Naive thymus-derived CD4-positive, alpha-beta T cell (primary cell): Measurements from ENCODE around the gene SMO. TPM values are rescaled to one million over a fixed set of nuclear protein-coding genes. Genes with fewer than 3 reads are reported as not detected.

Source experiments
- ATAC-seq: fragments of 150-1000 bp; cut with Tn5 transposase; 2 replicates; pipeline ENCODE4 v1.10.0; 2021; ENCODE audit warnings: mild to moderate bottlenecking, moderate library complexity
- CTCF ChIA-PET: fragments of 350-600 bp; sonication (Branson Sonifier 250); formaldehyde crosslinking; loops from one replicate; lab custom pipeline; 2021; ENCODE audit warnings: antibody characterized with exemption; lab: Charles Lee
- POLR2A ChIA-PET: fragments of 350-600 bp; sonication (Branson Sonifier 250); formaldehyde crosslinking; loops from one replicate; lab custom pipeline; 2021; ENCODE audit warnings: antibody characterized with exemption, inconsistent platforms; lab: Charles Lee
- DNase-seq, 9 donors: peaks; one replicate each; pipeline versions ENCODE4 v3.0.0 to v3.0.0-alpha.2; 2020 to 2022; ENCODE audit warnings: mixed read lengths in 1 of 9
- H3K27ac ChIP-seq: one replicate; pipeline ENCODE4 v1.7.0; 2013; ENCODE audit warnings: mild to moderate bottlenecking, low read depth, low read length, moderate library complexity
- H3K27me3 ChIP-seq, 2 donors: one replicate each; pipeline ENCODE4 v1.7.0; 2013; ENCODE audit warnings: low read length in 2 of 2, mild to moderate bottlenecking in 2 of 2, moderate library complexity in 2 of 2; ENCODE audit not compliant: control insufficient read depth in 2 of 2, insufficient read depth in 2 of 2
- H3K36me3 ChIP-seq, 3 experiments: 1 replicate in 2 of 3; 2 replicates in 1 of 3; pipeline ENCODE4 v1.7.0; 2013; ENCODE audit warnings: low read length in 3 of 3, mild to moderate bottlenecking in 3 of 3, moderate library complexity in 1 of 3; ENCODE audit not compliant: insufficient read depth in 3 of 3, control insufficient read depth in 2 of 3
- H3K4me1 ChIP-seq, 2 donors: one replicate each; pipeline ENCODE4 v1.7.0; 2013; ENCODE audit warnings: low read length in 2 of 2, mild to moderate bottlenecking in 2 of 2, moderate library complexity in 1 of 2; ENCODE audit not compliant: control insufficient read depth in 2 of 2, insufficient read depth in 2 of 2
- H3K4me3 ChIP-seq: 2 replicates; pipeline ENCODE4 v1.7.0; 2013; ENCODE audit warnings: mild to moderate bottlenecking, low read length
- H3K9me3 ChIP-seq, 3 experiments: 1 replicate in 2 of 3; 2 replicates in 1 of 3; pipeline ENCODE4 v1.7.0; 2013; ENCODE audit warnings: low read length in 3 of 3; ENCODE audit not compliant: control insufficient read depth in 2 of 3
- H3K27ac Mint-ChIP-seq, 9 donors: one replicate each; pipeline ENCODE4 v1.8.0; 2020 to 2022; ENCODE audit warnings: mixed read lengths in 9 of 9, mild to moderate bottlenecking in 8 of 9, moderate library complexity in 5 of 9, inconsistent platforms in 2 of 9
- H3K27me3 Mint-ChIP-seq, 5 donors: one replicate each; pipeline ENCODE4 v1.8.0; 2021 to 2022; ENCODE audit warnings: mixed read lengths in 5 of 5, mild to moderate bottlenecking in 1 of 5
- H3K36me3 Mint-ChIP-seq, 5 donors: one replicate each; pipeline ENCODE4 v1.8.0; 2020 to 2022; ENCODE audit warnings: mixed read lengths in 5 of 5, mild to moderate bottlenecking in 3 of 5, inconsistent platforms in 1 of 5
- H3K4me1 Mint-ChIP-seq, 7 donors: one replicate each; pipeline ENCODE4 v1.8.0; 2020 to 2022; ENCODE audit warnings: mixed read lengths in 7 of 7, mild to moderate bottlenecking in 3 of 7, inconsistent platforms in 1 of 7
- H3K4me3 Mint-ChIP-seq, 10 donors: one replicate each; pipeline ENCODE4 v1.8.0; 2020 to 2022; ENCODE audit warnings: mild to moderate bottlenecking in 10 of 10, mixed read lengths in 10 of 10, moderate library complexity in 6 of 10, inconsistent platforms in 2 of 10
- H3K9me3 Mint-ChIP-seq, 11 donors: one replicate each; pipeline ENCODE4 v1.8.0; 2020 to 2022; ENCODE audit warnings: mixed read lengths in 11 of 11, mild to moderate bottlenecking in 4 of 11, inconsistent platforms in 1 of 11, moderate library complexity in 1 of 11
- intact Hi-C, 2 donors: fragments of 100-400 bp; cut with micrococcal nuclease; formaldehyde crosslinking; loops; one replicate each; pipeline ENCODE4 v1.15.1; 2023
- polyA plus RNA-seq, 2 donors: library from polyadenylated mRNA; unstranded; fragments of 300-500 nt; fragmentation: Illumina TruSeq; gene quantifications; one replicate each; pipeline ENCODE4 v1.2.3, GENCODE V29; 2021
- total RNA-seq, 6 experiments: library from RNA in 5 of 6; stranded (reverse) in 5 of 6; gene quantifications; 1 replicate in 5 of 6; 2 replicates in 1 of 6; pipeline ENCODE4 v1.2.3 and lab custom pipeline; 2021 to 2026

The SMO gene
- under 1 TPM in 2 of 5 experiments, not detected in 3; 0.11 to 0.22 TPM for total RNA-seq
- polyA plus RNA-seq = not detected
- total RNA-seq (lab: John Stamatoyannopoulos, UW) = not detected

- Mint-ChIP-seq H3K36me3 (no peaks in the 10 kb centered on the region), H3K27ac (peak within 1 kb of the TSS in 1 of 9 donors; percentile 28), H3K4me1 (peaks cover 7 to 15% (median 13%) of the 10 kb centered on the region in 7 donors), H3K9me3 (peaks cover 0 to 2% (median 0%) of the 10 kb centered on the region in 11 donors), H3K4me3 (peak within 1 kb of the TSS; percentile 45 to 84 (median 78)), H3K27me3 (peaks cover 41 to 67% (median 52%) of the 10 kb centered on the region in 5 donors)
- Histone ChIP-seq H3K9me3 (no peaks in the 10 kb centered on the region), H3K36me3 (no peaks in the 10 kb centered on the region), H3K27me3 (peaks cover 0 to 5% of the 10 kb centered on the region in 2 donors), H3K4me3 (peak within 1 kb of the TSS; percentile 39), H3K4me1 (peaks cover 0 to 4% of the 10 kb centered on the region in 2 donors), H3K27ac (no peak within 1 kb of the TSS)
- peak; percentile 56 for ATAC-seq
- peak in 3 of 9 donors; percentile 11 to 15 (median 13) for DNase-seq
- POLR2A ChIA-PET = no interaction called here
- intact Hi-C loops = no loop called here
- CTCF ChIA-PET = no interaction called here
These were observed at the start of gene SMO for GRCh38 chr7:129188372-129188891. TSS of gene SMO (plus strand) at chr7:129188633. CDS start at chr7:129189152, 519 bp downstream.

- Mint-ChIP-seq H3K36me3 (peaks cover 0 to 3% (median 0%) of the 10 kb centered on the region in 5 donors), H3K27ac (peak overlapping the region in 7 of 9 donors; percentile 17 to 82 (median 44)), H3K4me1 (peaks cover 13 to 37% (median 27%) of the 10 kb centered on the region in 7 donors), H3K9me3 (peaks cover 0 to 1% (median 0%) of the 10 kb centered on the region in 11 donors), H3K4me3 (peak overlapping the region; percentile 90 to 97 (median 94)), H3K27me3 (peaks cover 0 to 64% (median 5%) of the 10 kb centered on the region in 5 donors)
- H3K9me3 ChIP-seq = no peaks in the 10 kb centered on the region
- ChIA-PET CTCF (interaction anchor here (0.6 to 1.5 kb wide), 4 partner anchors 20 to 65 kb away, joined by 3 to 6 read pairs (median 3); no protein-coding TSS in a partner anchor), POLR2A (interaction anchor here (0.6 to 1.6 kb wide), 2 partner anchors 26 to 298 kb away, joined by 3 to 4 read pairs; no protein-coding TSS in a partner anchor)
- H3K27ac ChIP-seq = no peak overlapping the region
- H3K36me3 ChIP-seq = no peaks in the 10 kb centered on the region
- intact Hi-C loops = loop anchor here in 1 of 2 donors (2.0 kb wide), 2 partner anchors 25 to 53 kb away; no protein-coding TSS in a partner anchor
- peaks cover 0 to 5% of the 10 kb centered on the region in 2 donors for H3K27me3 ChIP-seq
- H3K4me1 ChIP-seq = peaks cover 4 to 10% of the 10 kb centered on the region in 2 donors
- ATAC-seq = no peak
- DNase-seq = no peak
- H3K4me3 ChIP-seq = peak overlapping the region; percentile 93
These were observed 44.7 kb upstream of the SMO start for GRCh38 chr7:129143724-129144094.

GRCh38 chr7:129144095-129144833 is 44.2 kb upstream of the SMO start, which contains the start of gene TSPAN33:
TSS of gene TSPAN33 (plus strand) at chr7:129144707. CDS start at chr7:129144981, 274 bp downstream.
- CTCF ChIA-PET = interaction anchor here (0.6 to 1.5 kb wide), 4 partner anchors 20 to 65 kb away, joined by 3 to 6 read pairs (median 3); no protein-coding TSS in a partner anchor
- H3K27me3 ChIP-seq = peaks cover 0 to 5% of the 10 kb centered on the region in 2 donors
- peaks cover 0 to 66% (median 5%) of the 10 kb centered on the region in 5 donors for H3K27me3 Mint-ChIP-seq
- no peaks in the 10 kb centered on the region for H3K36me3 ChIP-seq
- intact Hi-C loops = loop anchor here in 1 of 2 donors (2.0 kb wide), 2 partner anchors 25 to 53 kb away; no protein-coding TSS in a partner anchor
- DNase-seq = peak; percentile 43 to 79 (median 53)
- H3K4me3 Mint-ChIP-seq = peak within 1 kb of the TSS; percentile 90 to 97 (median 94)
- POLR2A ChIA-PET = interaction anchor here (0.6 to 1.6 kb wide), 2 partner anchors 25 to 299 kb away, joined by 3 to 4 read pairs; no protein-coding TSS in a partner anchor
- ATAC-seq = peak; percentile 93
- H3K4me3 ChIP-seq = peak within 1 kb of the TSS; percentile 93
- H3K27ac Mint-ChIP-seq = peak within 1 kb of the TSS in 8 of 9 donors; percentile 7 to 84 (median 73)
- H3K36me3 Mint-ChIP-seq = peaks cover 0 to 7% (median 0%) of the 10 kb centered on the region in 5 donors
- peaks cover 4 to 10% of the 10 kb centered on the region in 2 donors for H3K4me1 ChIP-seq
- H3K27ac ChIP-seq = peak within 1 kb of the TSS; percentile 58
- H3K9me3 ChIP-seq = no peaks in the 10 kb centered on the region
- peaks cover 0 to 1% (median 0%) of the 10 kb centered on the region in 11 donors for H3K9me3 Mint-ChIP-seq
- peaks cover 12 to 36% (median 28%) of the 10 kb centered on the region in 7 donors for H3K4me1 Mint-ChIP-seq

GRCh38 chr7:129144834-129145668 is 43.4 kb upstream of the SMO start:
- Histone ChIP-seq H3K27me3 (peaks cover 0 to 5% of the 10 kb centered on the region in 2 donors), H3K4me3 (peak overlapping the region; percentile 47), H3K27ac (peak overlapping the region; percentile 58), H3K36me3 (no peaks in the 10 kb centered on the region), H3K9me3 (no peaks in the 10 kb centered on the region), H3K4me1 (peaks cover 4 to 10% of the 10 kb centered on the region in 2 donors)
- CTCF ChIA-PET = interaction anchor here (1.4 to 1.5 kb wide), 2 partner anchors 19 to 54 kb away, joined by 3 to 6 read pairs; no protein-coding TSS in a partner anchor
- intact Hi-C loops = loop anchor here in 1 of 2 donors (1.0 to 2.0 kb wide), 3 partner anchors 24 to 80 kb away; partner anchors contain the start of gene AHCYL2
- POLR2A ChIA-PET = interaction anchor here (1.6 kb wide), 1 partner anchor 24 kb away, joined by 4 read pairs; no protein-coding TSS in a partner anchor
- H3K9me3 Mint-ChIP-seq = peaks cover 0 to 1% (median 0%) of the 10 kb centered on the region in 11 donors
- H3K36me3 Mint-ChIP-seq = peaks cover 0 to 11% (median 0%) of the 10 kb centered on the region in 5 donors
- H3K27ac Mint-ChIP-seq = peak overlapping the region in 5 of 9 donors; percentile 62 to 83 (median 70)
- H3K27me3 Mint-ChIP-seq = peaks cover 0 to 64% (median 5%) of the 10 kb centered on the region in 5 donors
- ATAC-seq (peak; percentile 57), DNase-seq (peak in 6 of 9 donors; percentile 22 to 34 (median 26))
- peak overlapping the region; percentile 78 to 97 (median 88) for H3K4me3 Mint-ChIP-seq
- peaks cover 12 to 36% (median 27%) of the 10 kb centered on the region in 7 donors for H3K4me1 Mint-ChIP-seq

GRCh38 chr7:129146237-129146979 is 42.0 kb upstream of the SMO start:
- H3K4me3 Mint-ChIP-seq = peak overlapping the region; percentile 71 to 97 (median 88)
- POLR2A ChIA-PET = no interaction called here
- CTCF ChIA-PET = interaction anchor here (0.6 to 1.1 kb wide), 2 partner anchors 17 to 865 kb away, joined by 3 read pairs; no protein-coding TSS in a partner anchor
- peak overlapping the region in 2 of 9 donors; percentile 17 to 20 for H3K27ac Mint-ChIP-seq
- Histone ChIP-seq H3K4me1 (peaks cover 4 to 10% of the 10 kb centered on the region in 2 donors), H3K4me3 (no peak overlapping the region), H3K9me3 (no peaks in the 10 kb centered on the region), H3K27me3 (peaks cover 0 to 5% of the 10 kb centered on the region in 2 donors), H3K36me3 (no peaks in the 10 kb centered on the region), H3K27ac (no peak overlapping the region)
- intact Hi-C loops = no loop called here
- ATAC-seq = no peak
- H3K9me3 Mint-ChIP-seq = peaks cover 0 to 1% (median 0%) of the 10 kb centered on the region in 11 donors
- H3K27me3 Mint-ChIP-seq = peaks cover 0 to 61% (median 5%) of the 10 kb centered on the region in 5 donors
- H3K4me1 Mint-ChIP-seq = peaks cover 12 to 36% (median 27%) of the 10 kb centered on the region in 7 donors
- no peak for DNase-seq
- H3K36me3 Mint-ChIP-seq = peaks cover 0 to 11% (median 0%) of the 10 kb centered on the region in 5 donors
